ENCODE measurements around the gene RPN1.

RPN1 gene

DNA sequence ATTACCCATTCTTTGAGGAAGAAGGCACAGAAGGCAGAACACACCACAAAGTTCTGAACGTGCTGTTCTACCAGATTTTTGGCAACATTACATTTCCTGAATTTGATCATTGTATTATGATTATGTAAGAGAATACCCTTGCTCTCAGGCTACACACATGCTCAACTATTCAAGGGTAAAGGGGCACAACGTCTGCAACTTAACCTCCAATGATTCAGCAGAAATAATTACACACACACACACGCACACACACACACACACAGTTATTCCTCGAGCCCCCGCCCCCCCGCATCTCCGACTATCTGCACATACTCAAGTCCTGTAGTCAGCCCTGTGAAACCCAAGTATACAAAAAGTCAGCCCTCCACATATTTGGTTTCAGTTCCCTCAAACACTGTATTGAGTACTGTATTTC is 26.8 kb downstream of the RPN1 start:
- H3K4me1 ChIP-seq, result peaks cover 0 to 14% (median 7%) of the 10 kb centered on the region in 4 donors
- intact Hi-C loops (cut with DNase I; ENCODE audit: low total_unique reads), result no loop called here
- H3K27me3 ChIP-seq, result no peaks in the 10 kb centered on the region
- peaks cover 39 to 94% (median 85%) of the 10 kb centered on the region in 3 donors for H3K36me3 ChIP-seq
- H3K9me3 ChIP-seq, result no peaks in the 10 kb centered on the region
- no peak overlapping the region for H3K4me3 ChIP-seq
- TF ChIP-seq, protein P1, sequence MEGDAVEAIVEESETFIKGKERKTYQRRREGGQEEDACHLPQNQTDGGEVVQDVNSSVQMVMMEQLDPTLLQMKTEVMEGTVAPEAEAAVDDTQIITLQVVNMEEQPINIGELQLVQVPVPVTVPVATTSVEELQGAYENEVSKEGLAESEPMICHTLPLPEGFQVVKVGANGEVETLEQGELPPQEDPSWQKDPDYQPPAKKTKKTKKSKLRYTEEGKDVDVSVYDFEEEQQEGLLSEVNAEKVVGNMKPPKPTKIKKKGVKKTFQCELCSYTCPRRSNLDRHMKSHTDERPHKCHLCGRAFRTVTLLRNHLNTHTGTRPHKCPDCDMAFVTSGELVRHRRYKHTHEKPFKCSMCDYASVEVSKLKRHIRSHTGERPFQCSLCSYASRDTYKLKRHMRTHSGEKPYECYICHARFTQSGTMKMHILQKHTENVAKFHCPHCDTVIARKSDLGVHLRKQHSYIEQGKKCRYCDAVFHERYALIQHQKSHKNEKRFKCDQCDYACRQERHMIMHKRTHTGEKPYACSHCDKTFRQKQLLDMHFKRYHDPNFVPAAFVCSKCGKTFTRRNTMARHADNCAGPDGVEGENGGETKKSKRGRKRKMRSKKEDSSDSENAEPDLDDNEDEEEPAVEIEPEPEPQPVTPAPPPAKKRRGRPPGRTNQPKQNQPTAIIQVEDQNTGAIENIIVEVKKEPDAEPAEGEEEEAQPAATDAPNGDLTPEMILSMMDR (IDR thresholded peaks at IDR 0.05), result no peak
- peak in 1 of 2 donors; percentile 32 for DNase-seq
- no peak overlapping the region for H3K27ac ChIP-seq

DNA sequence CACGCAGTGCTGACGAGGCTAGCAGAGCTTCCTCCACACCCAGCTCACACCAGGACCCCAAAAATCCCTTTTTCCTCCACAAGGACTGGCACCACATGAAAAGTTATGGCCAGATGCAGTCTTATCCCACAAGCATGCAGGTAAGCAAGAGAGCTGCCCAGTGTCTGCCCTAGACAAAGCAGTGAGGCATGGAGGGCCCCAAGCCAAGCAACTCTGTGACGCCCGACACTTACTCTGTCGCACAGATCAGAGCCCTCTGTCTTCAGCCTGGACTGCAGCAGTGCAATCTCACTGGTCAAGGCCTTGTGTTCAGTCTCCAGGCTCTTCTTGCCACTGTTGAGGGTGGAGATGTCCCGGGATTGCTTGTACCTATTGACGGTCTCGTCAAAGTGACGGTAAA is 28.7 kb downstream of the RPN1 start:
- no peak for DNase-seq
- H3K4me1 ChIP-seq, result peaks cover 0 to 29% (median 16%) of the 10 kb centered on the region in 4 donors

DNA sequence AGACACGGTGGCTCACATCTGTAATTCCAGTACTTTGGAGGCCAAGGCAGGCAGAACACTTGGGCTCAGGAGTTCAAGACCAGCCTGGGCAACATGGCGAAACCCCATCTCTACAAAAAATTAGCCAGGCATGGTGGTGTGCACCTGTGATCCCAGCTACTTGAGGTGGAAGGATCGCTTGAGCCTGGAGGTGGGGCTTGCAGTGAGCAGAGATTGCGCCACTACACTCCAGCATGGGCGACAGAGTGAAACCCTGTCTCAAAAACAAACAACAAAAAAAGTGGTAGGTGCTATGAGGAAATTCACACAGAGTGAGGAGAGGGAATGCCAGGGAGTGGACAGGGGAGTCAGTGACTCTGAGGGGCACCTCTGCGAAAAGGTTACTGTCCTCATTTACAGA is 29.4 kb downstream of the RPN1 start:
- intact Hi-C loops (cut with DNase I; ENCODE audit: low total_unique reads), result no loop called here
- H3K4me3 ChIP-seq, result no peak overlapping the region

More for the DNA sequence above, 28.7 kb downstream of the RPN1 start:
- TF ChIP-seq, protein P1 (IDR thresholded peaks at IDR 0.05), result no peak
- intact Hi-C loops (cut with DNase I; ENCODE audit: low total_unique reads), result no loop called here
- Histone ChIP-seq H3K27me3 (no peaks in the 10 kb centered on the region), H3K9me3 (no peaks in the 10 kb centered on the region), H3K27ac (no peak overlapping the region), H3K36me3 (peaks cover 33 to 77% (median 74%) of the 10 kb centered on the region in 3 donors), H3K4me3 (no peak overlapping the region)

DNA sequence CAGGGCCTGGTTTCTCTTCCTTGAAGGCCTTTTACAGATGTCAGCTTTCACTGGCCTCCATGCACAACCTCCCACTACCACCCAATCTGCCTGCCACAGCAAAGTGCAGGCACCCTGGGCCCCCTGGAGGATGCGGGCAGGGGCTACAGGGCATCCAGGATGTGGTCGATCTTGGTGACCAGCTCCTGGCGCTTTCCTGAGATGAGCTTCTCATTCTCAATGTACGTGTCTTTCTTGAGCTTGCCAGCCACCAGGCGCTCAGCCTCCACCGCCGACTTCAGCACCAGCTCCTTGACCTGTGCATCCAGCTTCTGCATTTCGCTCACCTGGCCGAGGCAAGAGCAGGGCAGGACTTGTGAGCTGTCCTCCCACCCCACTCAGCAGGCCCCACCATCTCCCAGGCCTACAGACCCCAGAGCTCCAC is 30.3 kb downstream of the RPN1 start:
- Histone ChIP-seq H3K9me3 (no peaks in the 10 kb centered on the region), H3K36me3 (peaks cover 17 to 61% (median 58%) of the 10 kb centered on the region in 3 donors), H3K27ac (no peak overlapping the region), H3K4me1 (peaks cover 0 to 29% (median 17%) of the 10 kb centered on the region in 4 donors), H3K27me3 (no peaks in the 10 kb centered on the region), H3K4me3 (no peak overlapping the region)
- intact Hi-C loops (cut with DNase I; ENCODE audit: low total_unique reads), result no loop called here
- TF ChIP-seq, protein P1 (IDR thresholded peaks at IDR 0.05), result no peak
- no peak for DNase-seq

More for the DNA sequence above, 29.4 kb downstream of the RPN1 start:
- Histone ChIP-seq H3K9me3 (no peaks in the 10 kb centered on the region), H3K27ac (no peak overlapping the region), H3K36me3 (peaks cover 26 to 70% (median 67%) of the 10 kb centered on the region in 3 donors), H3K4me1 (peaks cover 0 to 29% (median 17%) of the 10 kb centered on the region in 4 donors), H3K27me3 (no peaks in the 10 kb centered on the region)
- no peak for DNase-seq
- TF ChIP-seq, protein P1 (IDR thresholded peaks at IDR 0.05), result no peak

DNA sequence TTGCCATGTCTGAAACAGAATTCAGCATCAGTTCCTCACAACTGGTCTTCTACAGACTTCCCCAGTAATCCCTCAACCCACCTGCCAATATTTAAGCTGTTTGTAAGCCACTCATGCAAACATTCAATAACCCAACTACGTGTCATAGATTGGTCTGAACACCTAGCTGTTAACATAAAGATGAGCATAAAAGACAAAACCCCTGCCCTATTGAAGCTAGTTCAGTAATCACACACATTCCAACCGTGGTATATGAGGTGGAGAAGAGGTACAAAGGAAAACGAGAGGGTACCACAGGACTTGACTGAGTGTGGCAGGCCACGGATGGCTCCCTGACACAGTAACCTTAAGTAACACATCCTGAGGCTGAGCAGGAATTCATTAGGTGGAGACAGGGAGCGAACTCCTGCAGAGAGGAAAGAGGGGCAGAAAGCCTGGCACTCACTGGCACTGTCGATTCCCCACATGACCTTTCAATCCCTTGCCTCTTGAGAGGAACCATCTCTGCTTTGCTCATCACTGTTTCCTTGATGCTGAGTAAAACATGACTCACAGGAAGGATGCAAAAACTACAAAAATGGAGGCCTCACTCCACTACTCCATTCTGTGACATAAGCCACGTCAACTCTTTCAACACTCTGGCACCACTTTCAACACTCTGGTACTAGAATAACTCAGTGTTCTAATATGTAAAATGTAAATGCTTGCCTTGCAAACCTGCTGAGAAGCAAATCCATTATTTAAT is 31.3 kb downstream of the RPN1 start:
- H3K4me3 ChIP-seq, result no peak overlapping the region
- intact Hi-C loops (cut with DNase I; ENCODE audit: low total_unique reads), result loop anchor here (5.0 to 10.0 kb wide), 2 partner anchors 178 to 255 kb away; partner anchors contain the start of gene ACAD9
- DNase-seq, result no peak
- peaks cover 0 to 29% (median 17%) of the 10 kb centered on the region in 4 donors for H3K4me1 ChIP-seq
- no peak overlapping the region for H3K27ac ChIP-seq
- peaks cover 7 to 51% (median 48%) of the 10 kb centered on the region in 3 donors for H3K36me3 ChIP-seq
- no peaks in the 10 kb centered on the region for H3K9me3 ChIP-seq
- no peaks in the 10 kb centered on the region for H3K27me3 ChIP-seq
- TF ChIP-seq, protein P1 (IDR thresholded peaks at IDR 0.05), result no peak

All from tibial artery (tissue), 4 donors.